Smooth muscle cell (in vitro differentiated cells): ENCODE measurements around the gene GLT8D1. TPM values are rescaled to one million over a fixed set of nuclear protein-coding genes. Genes with fewer than 3 reads are reported as not detected.

Experiments
- DNase-seq: peaks from one replicate; lab custom pipeline; 2025; ENCODE audit not compliant: unreplicated experiment; lab: John Stamatoyannopoulos, UW
- H2AFZ ChIP-seq: fragments of 200-600 bp; sonication (generic); 2 replicates; pipeline ENCODE4 v1.6.0; 2016; ENCODE audit warnings: antibody characterized with exemption, low read depth, mild to moderate bottlenecking
- H3F3A ChIP-seq: fragments of 200-600 bp; sonication (generic); 2 replicates; pipeline ENCODE4 v1.6.0; 2017; ENCODE audit warnings: antibody characterized with exemption, low read depth
- H3K27ac ChIP-seq: fragments of 200-600 bp; sonication (generic); 2 replicates; pipeline ENCODE4 v1.5.1; 2016; ENCODE audit warnings: low read depth, mild to moderate bottlenecking
- H3K27me3 ChIP-seq: fragments of 200-600 bp; sonication (generic); 2 replicates; pipeline ENCODE4 v1.6.1; 2016; ENCODE audit warnings: low read depth, mild to moderate bottlenecking
- H3K36me3 ChIP-seq: fragments of 200-600 bp; sonication (generic); 2 replicates; pipeline ENCODE4 v1.5.1; 2016; ENCODE audit warnings: low read depth
- H3K4me1 ChIP-seq: fragments of 200-600 bp; sonication (generic); 2 replicates; pipeline ENCODE4 v1.5.1; 2016; ENCODE audit warnings: low read depth
- H3K4me2 ChIP-seq: fragments of 200-600 bp; sonication (generic); 2 replicates; pipeline ENCODE4 v1.6.0; 2016; ENCODE audit warnings: mild to moderate bottlenecking
- H3K4me3 ChIP-seq: fragments of 200-600 bp; sonication (generic); 2 replicates; pipeline ENCODE4 v1.5.1; 2016; ENCODE audit warnings: mild to moderate bottlenecking
- H3K79me2 ChIP-seq: fragments of 200-600 bp; sonication (generic); 2 replicates; pipeline ENCODE4 v1.6.0; 2016; ENCODE audit warnings: low read depth, mild to moderate bottlenecking
- H3K9ac ChIP-seq: fragments of 200-600 bp; sonication (generic); 2 replicates; pipeline ENCODE4 v1.6.0; 2016; ENCODE audit warnings: low read depth
- H3K9me3 ChIP-seq: fragments of 200-600 bp; sonication (generic); replicated peaks from 2 replicates; pipeline ENCODE4 v1.5.1; 2016; ENCODE audit warnings: low read depth
- H4K20me1 ChIP-seq: fragments of 200-600 bp; sonication (generic); 2 replicates; pipeline ENCODE4 v1.6.0; 2016; ENCODE audit warnings: low read depth
- CTCF ChIP-seq: fragments of 200-600 bp; sonication (generic); IDR thresholded peaks from 2 replicates; pipeline ENCODE4 v1.5.1; 2017; ENCODE audit warnings: borderline replicate concordance, mild to moderate bottlenecking, antibody characterized with exemption; ENCODE audit not compliant: insufficient read depth, poor library complexity, severe bottlenecking
- WGBS: methylation state at CpG from one replicate; pipeline ENCODE4 v1.1.7; 2016; ENCODE audit warnings: low lambda C conversion rate; 5-methylcytosine and 5-hydroxymethylcytosine counted together
- polyA plus RNA-seq: library from polyadenylated mRNA; unstranded; fragments of >200 nt; fragmentation: Nextera tagmentation; extraction: Ambion mirVana; gene quantifications from 2 replicates; pipeline ENCODE4 v1.2.1, GENCODE V29; 2016
- total RNA-seq: library from RNA; depleted of rRNA; stranded (reverse); fragments of >200 nt; gene quantifications from 2 replicates; pipeline ENCODE4 v1.2.3, GENCODE V29; 2014

GLT8D1 gene
- total and polyA plus RNA-seq, 2 experiments from 2014 or later, result 110 to 126 TPM

GRCh38 chr3:52721002-52721729, 15.6 kb upstream of the GLT8D1 start:
- no peaks in the 10 kb centered on the region for H3K27me3 ChIP-seq
- no peak overlapping the region for H3K4me3 ChIP-seq
- H2AFZ ChIP-seq, result no peak overlapping the region
- WGBS, result 93% methylated on average over 6 of the region's 6 CpGs
- H3K4me2 ChIP-seq, result no peak overlapping the region
- no peak for DNase-seq
- no peaks in the 10 kb centered on the region for H3F3A ChIP-seq
- no peaks in the 10 kb centered on the region for H4K20me1 ChIP-seq
- no peaks in the 10 kb centered on the region for H3K9me3 ChIP-seq
- peaks cover 12% of the 10 kb centered on the region for H3K36me3 ChIP-seq
- no peak overlapping the region for H3K9ac ChIP-seq
- no peaks in the 10 kb centered on the region for H3K4me1 ChIP-seq
- no peak overlapping the region for H3K27ac ChIP-seq
- TF ChIP-seq CTCF, result no peak
- H3K79me2 ChIP-seq, result no peaks in the 10 kb centered on the region

GRCh38 chr3:52719618-52720017, 14.0 kb upstream of the GLT8D1 start:
- Histone ChIP-seq H3K36me3 (peaks cover 12% of the 10 kb centered on the region), H3K4me1 (peaks cover 2% of the 10 kb centered on the region), H3K4me2 (no peak overlapping the region), H3F3A (no peaks in the 10 kb centered on the region), H3K9ac (no peak overlapping the region), H3K79me2 (no peaks in the 10 kb centered on the region), H4K20me1 (no peaks in the 10 kb centered on the region), H3K9me3 (no peaks in the 10 kb centered on the region), H3K27ac (no peak overlapping the region), H2AFZ (no peak overlapping the region), H3K27me3 (no peaks in the 10 kb centered on the region), H3K4me3 (no peak overlapping the region)
- no peak for DNase-seq
- TF ChIP-seq CTCF, result no peak

- Histone ChIP-seq H3K9ac (no peak overlapping the region), H3F3A (peaks cover 2% of the 10 kb centered on the region), H3K79me2 (no peaks in the 10 kb centered on the region), H3K36me3 (peaks cover 12% of the 10 kb centered on the region), H3K4me2 (no peak overlapping the region), H2AFZ (no peak overlapping the region), H3K27ac (no peak overlapping the region), H3K4me1 (peaks cover 7% of the 10 kb centered on the region), H4K20me1 (no peaks in the 10 kb centered on the region), H3K4me3 (no peak overlapping the region), H3K9me3 (no peaks in the 10 kb centered on the region), H3K27me3 (no peaks in the 10 kb centered on the region)
- DNase-seq, result no peak
- WGBS, result 94% methylated on average over 11 of the region's 11 CpGs
- TF ChIP-seq CTCF, result no peak
Measured at GRCh38 chr3:52715714-52716305, 10.2 kb upstream of the GLT8D1 start.
